Hematopoietic multipotent progenitor cell treated with erythropoietin and hydrocortisone succinate and interleukin-3 and kit ligand, for 15 days (in vitro differentiated cells): ENCODE measurements around the gene CLK4.

Source experiments
- DNase-seq: peaks from one replicate; pipeline ENCODE4 v3.0.0-alpha.2; 2015; ENCODE audit warnings: low spot score

The CLK4 gene

DNA sequence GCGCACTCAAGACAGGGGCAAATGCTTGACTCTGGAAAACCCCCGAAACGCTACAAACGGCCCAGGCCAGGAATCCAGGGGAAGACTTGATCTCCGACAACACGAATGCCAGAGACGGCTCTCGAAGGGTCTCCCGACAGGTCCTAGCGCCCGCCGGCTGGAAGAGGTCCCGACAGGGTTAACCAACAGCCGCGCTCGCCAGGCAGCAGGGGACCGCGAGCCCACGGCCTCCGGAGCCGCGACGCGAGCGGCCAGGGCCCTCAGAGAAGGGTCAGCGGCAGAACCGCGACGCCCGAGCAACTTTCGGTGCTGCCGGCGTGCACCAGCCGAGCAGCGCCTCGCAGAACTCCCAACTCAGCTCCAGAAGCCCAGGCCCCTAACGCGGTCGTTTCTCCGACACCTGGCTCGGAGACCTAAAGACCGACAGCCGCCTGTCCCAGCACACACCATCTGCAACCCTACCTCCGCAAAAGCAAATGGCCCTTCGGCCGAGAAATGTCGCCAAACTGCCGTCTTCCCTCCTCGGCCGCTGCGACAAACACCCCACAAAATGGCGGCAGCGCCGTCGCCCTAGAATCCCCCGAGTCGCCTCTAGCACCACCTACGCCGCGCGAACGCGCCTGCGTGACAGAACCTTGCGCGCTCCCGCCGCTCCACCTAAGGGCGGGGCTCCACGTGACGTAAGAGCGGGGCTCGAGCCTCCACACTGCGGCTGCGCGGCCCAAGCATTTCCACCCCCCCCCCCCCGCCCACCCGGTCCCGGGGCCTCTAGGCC lies at the start of gene CLK4:
TSS of gene CLK4 (minus strand) at position 567 of the 775 bp plus-strand sequence. CDS start 3,634 bp downstream, outside the sequence.
- DNase-seq: peak; percentile 95

DNA sequence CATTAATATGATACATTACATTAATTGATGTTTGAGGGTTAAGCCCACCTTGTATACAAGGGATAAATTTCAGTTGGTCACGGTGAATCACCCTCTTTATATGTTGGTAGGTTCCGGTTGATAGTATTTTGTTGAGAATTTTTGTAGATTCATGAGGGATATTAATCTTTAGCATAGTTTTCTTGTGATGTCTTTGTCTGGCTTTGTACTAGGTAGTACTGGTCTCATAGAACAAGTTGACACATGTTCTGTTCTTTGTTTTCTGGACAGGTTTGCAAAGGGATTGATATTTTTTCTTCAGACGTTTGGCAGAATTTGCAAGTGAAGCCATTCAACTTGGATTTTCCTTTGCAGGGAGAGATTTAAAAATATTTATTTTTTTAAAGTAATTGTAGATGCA lies 49.1 kb upstream of the CLK4 start:
- DNase-seq: no peak

DNA sequence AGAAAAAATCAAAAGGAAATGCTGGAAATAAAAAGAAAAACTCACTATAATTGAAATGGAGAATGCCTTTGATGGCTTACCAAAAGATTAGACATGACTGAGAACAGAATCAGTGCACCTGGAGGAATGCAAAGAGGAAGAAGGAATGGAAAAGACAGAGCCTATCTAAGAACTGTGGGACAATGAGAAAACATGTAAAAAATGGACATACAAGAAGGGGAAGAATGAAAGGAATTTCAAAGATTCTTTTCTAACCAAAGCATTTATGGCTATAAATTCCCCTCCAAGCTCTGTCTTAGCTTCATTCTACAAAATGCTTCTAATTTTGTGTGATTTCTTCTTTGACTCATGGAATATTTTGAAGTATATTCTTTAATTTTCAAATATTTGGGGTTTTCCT lies 47.5 kb upstream of the CLK4 start:
- no peak for DNase-seq

DNA sequence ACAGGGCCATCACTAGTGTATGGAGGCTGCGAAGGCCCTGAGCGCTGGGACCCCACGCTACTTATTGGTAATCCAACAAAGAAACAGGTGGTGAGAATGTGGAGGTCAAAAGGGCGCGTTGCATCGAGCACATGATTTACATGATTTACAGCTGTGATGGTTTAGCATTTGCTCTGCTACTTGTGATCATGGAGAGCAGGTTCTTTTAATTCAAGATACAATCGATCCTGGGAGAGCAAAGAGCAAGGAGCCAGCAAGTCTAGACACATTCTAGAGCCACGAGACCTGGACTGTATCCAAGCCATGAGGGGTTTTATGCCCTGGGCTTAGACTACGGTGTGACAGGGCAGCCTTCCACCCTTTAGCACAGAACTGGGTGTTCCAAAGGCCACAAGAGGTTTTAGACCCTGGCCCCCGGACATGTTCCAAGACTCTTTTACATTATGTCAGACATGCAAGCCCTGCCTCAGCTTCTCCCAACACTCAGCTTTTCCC lies 47.0 kb upstream of the CLK4 start:
- DNase-seq: no peak

DNA sequence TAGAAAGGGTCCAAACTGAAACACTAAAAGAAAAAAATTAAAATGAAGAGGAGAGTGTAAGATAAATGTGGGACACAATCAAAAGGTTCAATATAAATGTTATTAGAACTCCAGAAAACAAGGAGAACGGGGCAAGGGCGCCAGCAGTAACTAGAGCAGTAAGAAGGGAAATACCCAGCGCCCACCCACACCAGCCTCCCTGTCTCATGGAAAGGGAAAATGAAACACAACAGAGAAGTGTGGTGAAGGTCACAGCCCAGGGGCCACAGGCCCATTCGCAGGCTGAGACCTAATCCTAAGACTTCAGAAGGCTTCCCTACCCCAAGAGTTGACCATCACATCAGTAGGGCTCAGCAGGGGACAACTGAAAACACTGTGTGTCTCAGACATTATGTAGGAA lies 45.8 kb upstream of the CLK4 start:
- no peak for DNase-seq

DNA sequence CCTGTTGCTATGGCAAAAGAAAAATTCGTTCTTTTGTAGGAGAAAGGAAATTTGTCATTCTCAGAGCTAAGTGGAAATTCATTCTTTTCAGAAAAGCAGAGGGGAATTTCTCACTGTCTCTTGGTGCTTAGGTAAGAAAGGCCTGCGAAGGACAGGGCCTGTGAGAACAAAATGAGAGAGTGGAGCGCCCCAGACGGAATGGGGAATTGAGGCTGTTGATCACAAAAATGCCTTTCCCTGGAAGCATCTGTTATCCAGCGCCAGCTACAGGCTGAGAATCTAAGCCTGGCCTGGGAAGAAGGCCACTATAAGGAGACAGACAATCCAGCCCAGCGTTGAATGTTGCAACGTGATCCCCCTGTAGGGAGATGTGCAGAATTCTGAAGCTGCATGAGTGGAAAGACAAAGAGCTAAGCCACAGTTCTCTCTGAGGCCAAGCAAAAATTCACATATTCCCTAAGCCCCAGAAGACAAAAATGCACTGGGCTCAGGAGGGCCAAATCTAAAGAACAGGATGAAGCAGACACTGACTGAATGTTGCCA lies 44.8 kb upstream of the CLK4 start:
- no peak for DNase-seq

DNA sequence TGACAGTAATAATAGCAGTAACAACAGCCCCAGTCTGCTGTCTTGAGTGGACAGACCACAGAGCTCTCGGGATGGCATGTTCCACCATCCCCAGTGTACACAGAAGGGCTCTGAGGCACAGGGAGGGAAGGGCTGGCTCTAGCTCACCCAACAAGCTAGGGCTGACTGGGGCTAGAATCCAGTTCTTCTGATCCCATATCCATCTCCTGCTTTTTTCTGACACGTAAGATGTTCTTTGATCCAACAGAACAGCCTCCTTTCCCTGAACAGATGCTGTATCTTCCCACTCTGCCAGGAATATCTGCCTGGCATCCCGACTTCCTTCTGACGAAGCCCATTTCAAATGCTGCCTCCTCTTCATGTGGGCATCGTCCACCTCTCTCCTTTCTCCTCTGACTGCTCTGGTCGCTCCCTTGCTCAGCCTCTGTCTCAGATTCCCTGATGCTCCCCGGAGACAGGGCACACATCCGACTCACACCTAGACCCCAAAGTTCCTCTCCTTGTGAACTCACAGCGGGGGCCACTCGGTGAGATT lies 43.6 kb upstream of the CLK4 start:
- no peak for DNase-seq

DNA sequence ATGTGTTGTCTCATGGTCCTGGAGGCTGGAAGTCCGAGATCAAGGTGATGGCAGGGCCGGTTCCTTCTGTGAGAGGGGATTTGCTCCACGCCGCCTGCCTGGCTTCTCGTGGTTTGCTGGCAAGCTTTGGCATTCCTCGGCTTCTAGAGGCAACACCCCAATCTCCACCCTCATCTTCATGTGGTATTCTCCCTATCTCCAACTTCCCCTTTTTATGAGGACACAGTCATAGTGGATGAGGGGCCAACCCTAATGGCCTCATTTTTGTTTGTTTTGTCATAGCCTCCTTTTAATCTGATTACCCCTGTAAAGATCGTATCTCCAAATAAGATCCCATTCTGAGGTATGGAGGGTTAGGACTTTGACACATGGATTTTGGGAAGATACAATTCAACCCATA lies 41.7 kb upstream of the CLK4 start:
- DNase-seq: no peak

DNA sequence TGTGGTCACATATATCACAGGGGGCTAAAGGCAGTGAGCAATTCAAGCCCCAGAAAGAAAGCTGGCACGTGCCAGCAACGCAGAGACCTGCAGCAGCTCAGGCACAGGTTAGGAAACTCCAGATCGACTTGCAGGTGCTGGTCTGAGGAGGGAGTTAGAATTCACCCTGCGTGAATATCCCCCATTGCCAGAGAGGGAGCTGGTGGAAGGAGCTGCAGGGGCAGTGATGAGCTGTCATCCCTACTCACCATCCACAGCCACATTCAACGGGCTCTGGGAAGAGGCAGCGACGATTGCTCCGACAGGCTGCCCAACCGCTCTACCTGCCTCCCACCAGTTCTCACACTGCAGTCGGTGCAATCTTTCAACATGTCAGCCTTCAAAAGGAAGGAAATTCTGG lies 40.8 kb upstream of the CLK4 start:
- no peak for DNase-seq

DNA sequence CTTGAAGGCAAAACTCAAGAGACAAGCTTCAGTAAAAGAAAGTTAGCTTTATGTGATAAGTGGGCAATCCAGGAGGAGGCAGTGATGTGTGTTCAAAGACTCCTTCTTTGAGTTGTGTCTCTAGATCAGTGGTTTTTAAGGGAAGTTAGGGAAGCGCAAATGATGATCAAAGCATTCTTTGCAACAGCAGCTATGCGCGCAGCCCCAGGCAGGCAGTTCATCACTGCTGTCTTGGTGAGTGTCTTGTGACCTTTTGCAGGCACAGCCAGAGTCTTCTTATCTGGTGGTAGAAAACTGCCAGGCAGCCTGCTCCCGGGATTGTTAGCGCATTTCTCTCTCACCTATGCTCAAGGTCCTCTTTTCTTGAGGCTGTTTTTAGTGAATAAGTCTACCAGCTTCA lies 40.3 kb upstream of the CLK4 start:
- DNase-seq: no peak

DNA sequence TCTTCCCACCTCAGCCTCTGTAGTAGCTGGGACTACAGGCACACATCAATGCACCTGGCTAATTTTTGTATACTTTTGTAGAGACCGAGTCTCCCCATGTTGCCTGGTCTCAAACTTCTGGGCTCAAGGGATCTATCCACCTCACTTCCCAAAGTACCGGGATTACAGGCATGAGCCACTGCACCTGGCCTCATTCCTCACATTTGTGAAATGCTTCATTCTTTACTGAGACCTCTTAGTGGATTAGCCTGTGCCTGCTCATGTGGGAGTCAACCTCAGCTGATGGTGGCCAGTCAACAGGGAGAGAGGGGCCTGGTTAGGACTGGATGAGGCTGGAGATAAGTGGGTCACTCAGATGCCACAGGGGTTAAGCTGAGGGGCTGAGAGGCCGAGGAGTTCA lies 37.3 kb upstream of the CLK4 start:
- DNase-seq: no peak

DNA sequence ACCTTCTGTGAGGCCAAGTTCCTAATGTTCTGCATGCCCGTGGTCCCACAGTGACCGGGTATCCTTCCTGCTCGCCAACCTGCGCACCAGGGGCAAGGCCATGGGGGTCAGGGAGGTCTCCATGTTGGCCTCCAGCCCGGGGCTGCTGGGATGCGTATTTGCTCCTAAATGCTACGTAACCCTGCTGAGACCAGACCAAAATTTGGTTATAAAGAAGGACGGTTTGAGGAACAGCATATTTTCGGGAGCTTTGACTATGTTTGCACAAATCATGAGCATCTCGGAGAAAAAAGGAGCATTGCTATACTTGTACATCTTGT lies 35.7 kb upstream of the CLK4 start:
- no peak for DNase-seq

DNA sequence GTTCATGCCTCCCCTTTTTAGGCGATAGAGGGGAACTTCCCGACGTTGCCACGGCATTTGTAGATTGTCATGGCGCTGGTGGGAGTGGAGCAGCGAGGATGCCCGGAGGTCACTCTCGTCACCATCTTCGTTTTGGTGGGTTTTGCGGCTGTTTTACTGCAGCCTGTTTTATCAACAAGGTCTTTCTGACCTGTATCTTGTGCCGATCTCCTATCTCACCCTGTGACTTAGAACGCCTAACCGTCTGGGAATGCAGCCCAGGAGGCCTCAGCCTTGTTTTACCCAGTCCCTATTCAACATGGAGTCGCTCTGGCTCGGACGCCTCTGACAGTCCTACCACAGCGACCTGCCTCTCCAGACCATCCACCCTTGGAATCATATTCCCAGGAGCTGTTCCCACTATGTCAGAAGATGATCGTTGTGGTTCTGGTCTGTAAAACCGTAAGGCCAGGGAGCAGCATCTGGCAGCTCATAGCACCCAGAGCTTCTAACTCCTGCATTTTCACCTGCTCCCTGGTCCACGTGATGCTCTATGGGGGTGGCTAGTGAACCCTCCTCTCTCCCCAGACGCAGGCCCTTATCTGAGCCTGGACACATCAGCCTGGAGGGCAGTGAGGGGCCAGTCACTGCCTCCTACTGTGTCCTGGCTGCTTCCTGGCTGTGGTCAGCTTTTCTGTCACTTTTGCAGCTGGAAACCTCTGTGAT lies 35.1 kb upstream of the CLK4 start:
- no peak for DNase-seq

DNA sequence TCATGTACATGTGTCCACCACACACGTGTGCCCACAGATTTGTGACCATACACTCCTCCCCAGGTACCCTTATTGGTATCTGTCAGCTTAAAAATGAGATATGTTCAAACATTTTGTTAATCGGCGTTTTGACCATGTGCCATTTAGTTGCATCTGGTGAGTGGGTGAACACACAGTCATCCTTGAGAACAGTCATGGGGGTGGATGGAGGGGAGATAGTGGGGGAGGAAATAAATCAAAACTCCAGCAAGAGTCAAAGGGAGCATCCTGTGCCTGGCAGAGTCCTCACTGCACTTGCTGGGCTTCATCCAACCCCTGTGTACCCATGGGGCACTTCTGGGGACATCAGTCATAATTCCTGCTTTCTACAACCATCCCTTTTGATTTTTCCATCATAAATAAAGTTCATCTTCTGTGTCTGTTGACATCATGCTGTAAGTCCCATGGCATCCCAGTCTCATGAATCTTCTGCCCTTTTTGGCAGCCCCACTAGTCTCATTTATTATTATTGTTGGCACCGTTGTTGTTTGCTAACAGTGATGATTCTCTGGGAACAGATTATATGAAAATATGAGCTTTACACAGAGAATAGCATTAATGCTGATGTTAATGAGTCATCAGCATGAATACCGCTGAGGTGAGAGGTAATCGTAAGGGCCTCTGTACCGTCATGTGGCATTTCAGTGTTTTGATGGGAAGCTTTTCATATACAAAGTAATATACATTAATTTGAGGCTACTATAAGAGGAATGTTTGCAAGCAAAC lies 24.4 kb upstream of the CLK4 start:
- DNase-seq: no peak

DNA sequence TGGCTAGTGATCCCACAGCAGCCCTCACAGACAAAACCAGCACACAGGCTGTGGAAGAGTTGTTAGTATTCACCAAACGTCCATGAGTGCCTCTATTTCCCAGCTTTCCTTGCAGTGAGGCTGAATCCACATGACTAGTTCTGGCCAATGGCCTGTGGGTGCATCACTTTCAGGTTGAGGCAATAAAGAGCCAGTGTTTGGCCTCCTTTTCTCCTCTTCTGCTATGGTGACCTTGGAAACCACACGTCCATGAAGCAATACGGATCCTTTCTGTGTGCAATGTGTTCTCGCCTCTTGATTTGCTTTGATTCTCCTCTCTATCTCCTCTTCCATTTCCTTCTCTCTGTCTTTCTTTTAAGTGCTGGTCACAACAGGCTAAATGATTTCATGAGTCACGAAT lies 23.4 kb upstream of the CLK4 start:
- no peak for DNase-seq

DNA sequence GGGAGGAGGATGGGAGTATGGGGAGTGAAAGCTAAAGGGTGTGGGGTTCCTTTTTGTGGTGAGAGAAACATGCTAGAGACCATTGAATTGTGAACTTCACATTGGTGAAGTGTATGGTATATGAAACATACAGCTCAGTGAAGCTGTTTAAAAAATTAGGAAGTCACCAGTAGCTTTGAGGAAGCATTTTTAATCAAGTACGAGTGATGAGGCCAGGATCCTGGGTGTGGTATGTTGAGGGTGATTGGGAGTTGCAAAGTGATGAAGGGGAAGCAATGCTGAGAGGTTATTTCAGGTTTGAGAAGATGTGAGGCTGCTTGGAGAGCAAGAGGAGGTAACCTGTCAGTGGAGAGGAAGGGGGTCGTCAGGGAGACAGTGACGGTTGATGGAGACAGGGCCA lies 22.7 kb upstream of the CLK4 start:
- DNase-seq: no peak

DNA sequence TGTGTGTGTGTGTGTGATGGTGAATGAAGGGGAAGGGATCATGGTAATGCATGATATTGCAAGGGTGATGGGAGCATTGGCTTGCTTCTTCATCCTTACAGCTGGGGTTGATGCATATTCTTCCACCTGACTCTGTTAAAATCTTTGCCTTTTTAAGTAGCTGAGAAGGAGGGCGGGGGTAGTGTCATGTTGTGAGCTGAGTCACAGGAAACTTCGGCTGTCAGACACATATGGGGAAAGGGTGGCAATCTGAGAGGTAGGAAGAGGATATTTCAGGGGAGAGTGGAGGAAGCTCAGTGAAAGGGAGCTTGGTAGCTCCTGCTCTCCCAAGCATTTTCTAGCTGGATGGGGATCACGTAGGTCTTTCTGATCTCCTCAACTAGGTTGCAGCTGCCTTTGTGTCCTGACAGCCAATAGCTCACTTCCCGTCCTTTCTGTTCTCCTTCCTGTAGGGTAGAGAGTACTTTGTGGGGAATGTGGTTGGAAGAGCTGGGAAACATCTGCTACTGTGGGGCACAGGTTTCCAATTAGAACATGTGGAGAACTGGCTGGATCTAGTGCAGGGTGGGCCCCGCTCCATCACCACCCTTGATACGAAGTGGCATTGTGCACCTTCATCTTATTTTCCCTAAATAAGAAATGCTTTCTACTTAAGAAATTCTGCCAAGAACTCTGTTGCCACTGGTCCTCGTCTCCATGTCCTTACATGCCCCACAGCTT lies 18.1 kb upstream of the CLK4 start:
- no peak for DNase-seq

DNA sequence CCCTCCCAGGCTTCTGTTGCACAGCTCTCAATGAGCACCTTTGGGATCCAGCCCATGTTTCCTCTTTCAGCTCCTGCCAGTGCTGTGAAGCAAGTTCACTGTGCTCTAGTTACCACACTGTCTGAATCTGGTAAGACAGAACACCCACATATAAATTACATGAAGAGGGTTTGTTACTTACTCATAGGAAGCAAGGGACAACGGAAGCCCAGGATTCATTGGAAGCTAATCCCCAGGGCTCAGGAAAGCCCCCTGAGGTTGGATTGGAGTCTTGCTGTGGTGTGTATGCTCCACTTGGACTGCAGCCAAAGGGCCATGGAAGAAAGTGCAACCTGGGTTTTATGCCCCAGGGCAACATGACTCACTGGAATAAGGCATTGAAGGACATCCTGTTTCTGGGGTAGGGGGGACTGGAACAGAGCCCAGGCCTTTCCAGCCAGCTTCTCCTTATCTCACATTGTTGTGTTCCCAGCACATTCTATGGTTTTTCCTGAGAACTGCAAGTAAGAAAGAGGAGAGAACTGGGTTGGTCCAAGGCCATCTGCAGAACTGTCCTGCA lies 15.6 kb upstream of the CLK4 start:
- DNase-seq: no peak

DNA sequence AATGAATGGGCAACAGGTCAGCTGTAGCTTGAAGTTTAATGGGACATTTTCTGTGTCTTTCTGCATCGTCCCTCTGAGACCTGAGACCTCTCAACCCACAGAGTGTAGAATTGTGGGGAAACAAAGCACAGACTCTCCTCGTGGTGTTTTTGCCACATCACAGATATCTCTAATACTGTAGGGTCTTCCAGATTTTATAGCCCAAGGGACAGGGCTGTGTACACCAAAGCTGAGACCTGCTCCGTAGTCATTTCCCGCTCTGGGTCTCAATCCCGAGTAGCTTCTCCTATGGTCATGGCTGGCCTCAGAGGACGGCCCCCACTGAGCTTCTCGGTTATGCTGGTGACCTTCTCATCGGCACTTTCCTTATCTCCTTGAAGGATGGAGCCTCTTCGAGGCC lies 14.9 kb upstream of the CLK4 start:
- no peak for DNase-seq

DNA sequence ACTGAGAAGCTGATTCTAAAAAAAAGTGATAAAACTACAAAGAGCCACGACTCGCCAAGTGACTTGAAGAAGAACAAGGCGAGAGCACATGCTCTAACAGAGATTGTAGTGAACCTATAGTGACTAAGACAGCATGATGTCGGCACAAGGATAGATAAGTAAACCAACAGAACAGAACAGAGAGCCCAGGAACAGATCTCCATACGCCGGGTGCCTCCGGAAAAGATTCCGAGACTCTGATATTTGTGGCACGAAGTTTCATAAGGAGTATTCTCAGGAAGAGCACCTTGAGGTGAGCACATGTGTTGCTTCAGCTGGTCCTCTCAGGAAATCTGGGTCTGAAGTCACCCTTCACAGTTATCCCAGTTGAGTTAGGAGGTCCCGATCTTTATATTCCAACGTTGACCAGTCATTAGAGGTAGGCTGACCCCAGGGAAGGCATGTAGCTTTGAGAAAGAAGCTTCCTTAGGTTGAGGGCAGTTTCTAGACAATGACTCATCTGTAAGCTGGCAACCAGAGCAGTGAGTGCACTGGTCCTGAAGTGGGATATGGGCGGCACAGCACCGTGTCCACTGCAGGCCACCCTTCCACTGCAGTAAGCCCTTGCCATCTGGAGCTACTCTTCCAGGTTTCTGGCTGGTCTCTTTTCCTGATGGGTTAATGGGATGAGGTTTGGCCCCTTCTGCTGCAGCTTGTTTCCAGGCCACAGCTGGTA lies 13.6 kb upstream of the CLK4 start:
- DNase-seq: no peak
